GM23248 (cell line): ENCODE results near the gene DCDC1. TPM values are rescaled to one million over a fixed set of nuclear protein-coding genes. Genes with fewer than 3 reads are reported as not detected.
A peak's percentile ranks its signal among the peaks of the same experiment; 100 is the strongest.

Experiments used
- DNase-seq: peaks from one replicate; pipeline ENCODE4 v3.0.0-alpha.2; 2015
- H2AFZ ChIP-seq: fragments of 200-600 bp; sonication (generic); 2 replicates; pipeline ENCODE4 v1.6.1; 2016; ENCODE audit warnings: antibody characterized with exemption
- H3F3A ChIP-seq: fragments of 200-600 bp; sonication (generic); 2 replicates; pipeline ENCODE4 v1.6.1; 2016; ENCODE audit warnings: mild to moderate bottlenecking, antibody characterized with exemption, mixed run types; ENCODE audit not compliant: insufficient read depth
- H3K27ac ChIP-seq: fragments of 200-600 bp; sonication (generic); 2 replicates; pipeline ENCODE4 v1.5.1; 2016; ENCODE audit warnings: mild to moderate bottlenecking
- H3K27me3 ChIP-seq: fragments of 200-600 bp; sonication (generic); replicated peaks from 2 replicates; pipeline ENCODE4 v1.6.1; 2016; ENCODE audit warnings: mild to moderate bottlenecking; ENCODE audit not compliant: insufficient read depth
- H3K36me3 ChIP-seq: fragments of 200-600 bp; sonication (generic); 2 replicates; pipeline ENCODE4 v1.6.1; 2016; ENCODE audit warnings: low read depth, mild to moderate bottlenecking
- H3K4me1 ChIP-seq: fragments of 200-600 bp; sonication (generic); 2 replicates; pipeline ENCODE4 v1.6.1; 2016; ENCODE audit warnings: mild to moderate bottlenecking; ENCODE audit not compliant: insufficient read depth
- H3K4me2 ChIP-seq: fragments of 200-600 bp; sonication (generic); one replicate; pipeline ENCODE4 v1.6.1; 2016; ENCODE audit warnings: mild to moderate bottlenecking; ENCODE audit not compliant: unreplicated experiment
- H3K4me3 ChIP-seq: fragments of 200-600 bp; sonication (generic); 2 replicates; pipeline ENCODE4 v1.5.1; 2016; ENCODE audit warnings: mild to moderate bottlenecking
- H3K79me2 ChIP-seq: fragments of 200-600 bp; sonication (generic); 2 replicates; pipeline ENCODE4 v1.6.1; 2016; ENCODE audit warnings: mild to moderate bottlenecking; ENCODE audit not compliant: insufficient read depth
- H3K9ac ChIP-seq: fragments of 200-600 bp; sonication (generic); 2 replicates; pipeline ENCODE4 v1.6.1; 2016; ENCODE audit warnings: mild to moderate bottlenecking
- H3K9me2 ChIP-seq: fragments of 200-600 bp; sonication (generic); 2 replicates; pipeline ENCODE4 v1.6.1; 2016; ENCODE audit warnings: mixed run types, mild to moderate bottlenecking, moderate library complexity; ENCODE audit not compliant: insufficient read depth
- H3K9me3 ChIP-seq: fragments of 200-600 bp; sonication (generic); one replicate; pipeline ENCODE4 v1.6.1; 2017; ENCODE audit warnings: low read depth
- H4K20me1 ChIP-seq: fragments of 200-600 bp; sonication (generic); 2 replicates; pipeline ENCODE4 v1.6.0; 2016; ENCODE audit not compliant: insufficient read depth
- EZH2 ChIP-seq: fragments of 200-600 bp; sonication (generic); IDR thresholded peaks from 2 replicates; pipeline ENCODE4 v1.6.1; 2018; ENCODE audit warnings: antibody characterized with exemption, mild to moderate bottlenecking; ENCODE audit not compliant: insufficient read depth, poor library complexity, severe bottlenecking
- EZH2phosphoT487 ChIP-seq: fragments of 200-600 bp; sonication (generic); IDR thresholded peaks from 2 replicates; pipeline ENCODE4 v1.6.1; 2018; ENCODE audit warnings: antibody characterized with exemption, moderate library complexity, mild to moderate bottlenecking, low read depth; ENCODE audit not compliant: insufficient read depth
- WGBS, 2 experiments: methylation state at CpG; one replicate each; pipeline ENCODE4 v1.1.6; 2015 to 2017; ENCODE audit warnings: low lambda C conversion rate in 2 of 2, low coverage in 1 of 2; ENCODE audit errors: missing lambda C conversion rate in 2 of 2; 5-methylcytosine and 5-hydroxymethylcytosine counted together
- in situ Hi-C: fragments of 300-500 bp; cut with MboI; formaldehyde crosslinking; loops from 2 replicates; pipeline ENCODE4 v1.15.0; 2020
- polyA plus RNA-seq: library from polyadenylated mRNA; unstranded; fragments of >200 nt; fragmentation: Nextera tagmentation; extraction: Ambion mirVana; gene quantifications from 2 replicates; pipeline ENCODE4 v1.2.1, GENCODE V29; 2016
- total RNA-seq: library from RNA; depleted of rRNA; stranded (reverse); fragments of >200 nt; shearing (Covaris generic); gene quantifications from 2 replicates; pipeline ENCODE4 v1.2.3, GENCODE V29; 2014

Gene DCDC1
- total and polyA plus RNA-seq, 2 experiments from 2014 or later = not detected

DNA sequence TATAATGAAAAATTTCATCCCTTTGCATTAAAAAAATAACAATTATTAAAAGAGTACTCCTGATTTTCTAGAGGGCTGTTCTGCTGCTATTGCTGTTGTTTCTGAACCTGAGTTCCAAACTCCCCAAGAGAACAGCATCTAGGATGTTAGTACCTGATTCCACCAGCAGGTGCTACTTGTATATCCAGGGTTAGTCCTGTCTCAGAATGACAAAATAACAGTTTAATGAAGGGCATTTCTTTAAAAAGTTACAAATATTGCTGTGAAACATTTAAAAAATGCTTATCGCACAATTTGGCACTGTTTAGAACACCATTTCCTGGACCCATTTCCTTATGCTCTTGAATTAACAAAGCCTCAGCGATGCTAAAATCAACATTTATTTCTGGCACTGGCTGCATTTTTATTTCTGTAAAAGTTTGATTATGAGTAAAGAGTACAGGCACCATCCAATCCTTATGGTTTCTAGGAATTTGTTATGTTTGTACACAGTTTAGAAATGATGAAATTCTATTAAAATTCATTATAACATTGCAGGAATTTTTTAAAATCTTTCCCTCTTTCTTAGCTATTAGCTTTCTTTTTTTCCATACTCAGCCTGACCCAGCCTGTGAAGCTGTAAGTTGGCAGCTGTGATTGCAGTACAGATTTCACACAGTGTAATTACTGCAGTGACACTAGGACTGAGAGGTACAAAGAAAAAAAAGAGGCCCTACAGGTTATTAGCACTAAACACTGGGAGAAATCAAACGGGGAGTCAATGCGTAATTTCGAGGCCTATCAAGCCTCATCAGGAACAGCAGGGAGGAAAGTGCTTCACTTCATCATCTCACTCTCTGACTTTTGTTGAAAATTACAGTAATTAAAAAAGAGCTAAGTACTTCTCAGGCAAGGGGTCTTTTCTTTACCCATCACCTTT lies 208.8 kb downstream of the DCDC1 start:
- no peaks in the 10 kb centered on the region for H3K9me3 ChIP-seq
- H3K9ac ChIP-seq = no peak overlapping the region
- no peaks in the 10 kb centered on the region for H4K20me1 ChIP-seq
- no peaks in the 10 kb centered on the region for H3K4me1 ChIP-seq
- peak; percentile 16 for DNase-seq
- no peaks in the 10 kb centered on the region for H3K9me2 ChIP-seq
- H3K27me3 ChIP-seq = no peaks in the 10 kb centered on the region
- WGBS, 2 experiments = 59 to 65% methylated on average over 5 of the region's 5 CpGs
- H3K36me3 ChIP-seq = no peaks in the 10 kb centered on the region
- H3K27ac ChIP-seq = no peak overlapping the region
- no peak overlapping the region for H3K4me2 ChIP-seq
- no peak overlapping the region for H3K4me3 ChIP-seq
- TF ChIP-seq EZH2 (no peak), EZH2phosphoT487 (no peak)
- no peak overlapping the region for H2AFZ ChIP-seq
- H3K79me2 ChIP-seq = no peaks in the 10 kb centered on the region
- in situ Hi-C loops = no loop called here
- H3F3A ChIP-seq = no peaks in the 10 kb centered on the region

DNA sequence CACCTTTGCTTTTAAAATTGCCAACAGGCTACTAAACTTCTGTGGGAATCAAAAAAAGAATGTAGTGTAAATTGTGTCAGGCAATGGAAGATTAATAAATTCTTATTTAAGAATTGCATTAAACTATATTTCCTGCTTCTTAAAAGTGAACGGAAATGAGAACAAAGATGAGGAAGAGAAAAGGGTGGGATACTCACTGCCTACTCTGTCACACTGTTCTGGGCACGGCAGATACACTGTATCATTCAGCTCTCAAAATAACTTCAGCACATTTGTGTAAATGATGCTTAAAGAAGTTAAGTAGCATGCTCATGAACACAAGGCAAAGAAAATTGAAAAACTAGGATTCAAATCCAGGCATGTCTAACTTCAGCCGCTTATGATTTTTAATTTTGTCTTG lies 218.7 kb downstream of the DCDC1 start:
- in situ Hi-C loops = no loop called here
- no peaks in the 10 kb centered on the region for H4K20me1 ChIP-seq
- no peaks in the 10 kb centered on the region for H3K9me3 ChIP-seq
- H3K4me3 ChIP-seq = no peak overlapping the region
- H3K27ac ChIP-seq = no peak overlapping the region
- H3K4me2 ChIP-seq = no peak overlapping the region
- H3K9ac ChIP-seq = no peak overlapping the region
- no peaks in the 10 kb centered on the region for H3K9me2 ChIP-seq
- WGBS, 2 experiments = 24 to 25% methylated on average over 3 of the region's 3 CpGs
- TF ChIP-seq EZH2 (no peak), EZH2phosphoT487 (no peak)
- H3K36me3 ChIP-seq = no peaks in the 10 kb centered on the region
- no peak for DNase-seq
- no peaks in the 10 kb centered on the region for H3F3A ChIP-seq
- H3K79me2 ChIP-seq = no peaks in the 10 kb centered on the region
- no peaks in the 10 kb centered on the region for H3K27me3 ChIP-seq
- H3K4me1 ChIP-seq = no peaks in the 10 kb centered on the region
- no peak overlapping the region for H2AFZ ChIP-seq

DNA sequence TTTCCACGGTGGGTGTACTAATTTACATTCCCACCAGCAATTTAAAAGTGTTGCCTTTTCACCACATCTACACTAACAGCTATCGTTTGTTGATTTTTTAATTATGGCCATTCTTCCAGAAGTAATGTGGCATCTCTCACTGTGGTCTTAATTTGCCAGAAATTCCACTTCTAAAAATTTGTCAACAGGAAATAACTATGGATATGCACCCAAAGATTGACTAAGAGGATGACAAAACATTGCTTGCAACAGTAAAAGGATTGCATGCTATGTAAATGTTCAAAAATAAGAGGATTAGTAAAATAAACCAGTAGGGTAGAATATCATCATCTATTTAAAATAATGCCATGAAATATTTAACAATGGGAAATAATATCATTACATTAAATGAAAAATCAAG lies 219.5 kb downstream of the DCDC1 start:
- DNase-seq = no peak
- Histone ChIP-seq H3K27ac (no peak overlapping the region), H2AFZ (no peak overlapping the region), H3K9ac (no peak overlapping the region), H3K27me3 (no peaks in the 10 kb centered on the region), H3K4me2 (no peak overlapping the region), H3K36me3 (no peaks in the 10 kb centered on the region), H3K4me3 (no peak overlapping the region), H3F3A (no peaks in the 10 kb centered on the region), H3K4me1 (no peaks in the 10 kb centered on the region), H3K9me3 (no peaks in the 10 kb centered on the region), H3K9me2 (no peaks in the 10 kb centered on the region), H3K79me2 (no peaks in the 10 kb centered on the region), H4K20me1 (no peaks in the 10 kb centered on the region)
- 33 to 36% methylated on average over 2 of the region's 2 CpGs for WGBS, 2 experiments
- in situ Hi-C loops = no loop called here
- TF ChIP-seq EZH2 (no peak), EZH2phosphoT487 (no peak)

DNA sequence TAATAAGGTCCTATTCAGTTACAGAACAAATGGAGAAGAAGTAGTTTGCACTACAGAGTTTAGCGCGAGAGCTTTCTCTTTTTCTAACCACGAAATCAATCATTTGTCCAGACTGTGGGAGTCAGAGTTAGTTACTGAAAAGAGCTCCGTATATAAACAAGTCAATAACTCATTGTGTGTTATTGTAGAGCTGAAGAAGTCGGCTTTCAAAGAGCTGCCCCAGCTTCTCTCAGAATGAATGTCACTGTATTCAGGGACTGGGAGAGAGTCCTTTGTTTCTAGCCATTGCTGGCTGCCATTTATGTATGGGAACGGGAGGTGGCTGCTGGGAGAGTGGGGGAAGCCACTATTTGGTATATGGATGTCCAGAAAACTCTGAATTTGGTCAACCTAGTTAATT lies 227.8 kb downstream of the DCDC1 start:
- no peaks in the 10 kb centered on the region for H3K79me2 ChIP-seq
- no peak overlapping the region for H3K4me2 ChIP-seq
- H3K27me3 ChIP-seq = no peaks in the 10 kb centered on the region
- WGBS, 2 experiments = 10% methylated on average over 6 of the region's 6 CpGs
- H4K20me1 ChIP-seq = no peaks in the 10 kb centered on the region
- TF ChIP-seq EZH2phosphoT487 = no peak
- TF ChIP-seq EZH2 = no peak
- no peaks in the 10 kb centered on the region for H3K9me2 ChIP-seq
- in situ Hi-C loops = no loop called here
- H3K36me3 ChIP-seq = no peaks in the 10 kb centered on the region
- H3F3A ChIP-seq = no peaks in the 10 kb centered on the region
- no peak overlapping the region for H3K9ac ChIP-seq
- no peaks in the 10 kb centered on the region for H3K4me1 ChIP-seq
- H3K27ac ChIP-seq = no peak overlapping the region
- H3K9me3 ChIP-seq = no peaks in the 10 kb centered on the region
- no peak for DNase-seq
- no peak overlapping the region for H3K4me3 ChIP-seq
- no peak overlapping the region for H2AFZ ChIP-seq
